K562 (cell line): Measurements from ENCODE around the gene ABCA1. TPM values are rescaled to one million over a fixed set of nuclear protein-coding genes. Genes with fewer than 3 reads are reported as not detected.
A peak's percentile ranks its signal among the peaks of the same experiment; 100 is the strongest.

Experiments
- CBX3 ChIP-seq, 2 experiments: IDR thresholded peaks; 1 replicate in 1 of 2; 2 replicates in 1 of 2; pipeline ENCODE4 v1.6.1; 2012; ENCODE audit warnings: inconsistent platforms in 2 of 2, low read length in 2 of 2, borderline replicate concordance in 1 of 2, control low read depth in 1 of 2
- CHD2 ChIP-seq: IDR thresholded peaks from 2 replicates; pipeline ENCODE4 v1.6.1; 2011; ENCODE audit warnings: low read depth, low read length
- GATA2 ChIP-seq: sonication (generic); formaldehyde crosslinking; IDR thresholded peaks from 2 replicates; pipeline ENCODE4 v1.4.0; 2020; ENCODE audit warnings: mild to moderate bottlenecking, missing genetic modification reagents
- HES1 ChIP-seq: fragments of 450-650 bp; IDR thresholded peaks from 2 replicates; pipeline ENCODE4 v1.6.1; 2016; ENCODE audit warnings: low read depth, mild to moderate bottlenecking, moderate library complexity
- HIVEP1 ChIP-seq: fragments of 250-450 bp; sonication (Bioruptor Pico); IDR thresholded peaks from 2 replicates; pipeline ENCODE4 v1.4.0; 2020; ENCODE audit warnings: mild to moderate bottlenecking
- HOMEZ ChIP-seq: fragments of 250-450 bp; sonication (Bioruptor Pico); IDR thresholded peaks from 2 replicates; pipeline ENCODE4 v1.4.0; 2020; ENCODE audit warnings: mild to moderate bottlenecking, moderate library complexity
- JUNB ChIP-seq: fragments of 450-650 bp; formaldehyde crosslinking; conservative IDR thresholded peaks from 2 replicates; pipeline ENCODE4 v1.4.0; 2020; ENCODE audit warnings: mild to moderate bottlenecking
- MEIS2 ChIP-seq: fragments of 450-650 bp; IDR thresholded peaks from 2 replicates; pipeline ENCODE4 v1.6.1; 2014; ENCODE audit warnings: mild to moderate bottlenecking; ENCODE audit not compliant: partially characterized antibody
- PHF8 ChIP-seq: fragments of 200-600 bp; sonication (generic); IDR thresholded peaks from 2 replicates; pipeline ENCODE4 v1.6.1; 2012; ENCODE audit warnings: mixed run types, mild to moderate bottlenecking, inconsistent platforms, low read length, moderate library complexity, borderline replicate concordance
- REST ChIP-seq, 2 experiments: fragments of 450-650 bp; formaldehyde crosslinking in 1 of 2; IDR thresholded peaks; 2 replicates each; pipeline versions ENCODE4 v1.4.0 to v1.6.1; 2014 to 2020; ENCODE audit warnings: mild to moderate bottlenecking in 2 of 2, borderline replicate concordance in 1 of 2, low read depth in 1 of 2
- SMARCE1 ChIP-seq: fragments of 450-650 bp; IDR thresholded peaks from 2 replicates; pipeline ENCODE4 v1.7.1; 2016; ENCODE audit warnings: mild to moderate bottlenecking
- ZNF395 ChIP-seq: fragments of 200-800 bp; sonication (Bioruptor generic); IDR thresholded peaks from 2 replicates; pipeline ENCODE4 v1.6.1; 2017; ENCODE audit warnings: missing genetic modification characterization, missing compliant biosample characterization
- ZNF589 ChIP-seq: fragments of 200-800 bp; sonication (Bioruptor generic); IDR thresholded peaks from 2 replicates; pipeline ENCODE4 v1.6.1; 2016; ENCODE audit warnings: low read depth, missing genetic modification characterization, missing compliant biosample characterization
- polyA plus RNA-seq, 8 experiments: library from polyadenylated mRNA; depleted of rRNA in 4 of 8; stranded (reverse) in 5 of 8; unstranded in 3 of 8; fragments of >200 nt; fragmentation: Nextera tagmentation in 2 of 8; fragmentation: Illumina TruSeq in 1 of 8; extraction: Ambion mirVana in 2 of 8; extraction: Trizol in 1 of 8; gene quantifications; 2 replicates each; pipeline versions ENCODE4 v1.2.1 to v1.2.3, GENCODE V29; 2011 to 2014; ENCODE audit warnings: inconsistent platforms in 1 of 8, missing spikeins in 1 of 8
- total RNA-seq, 7 experiments: library from RNA; depleted of rRNA in 6 of 7; stranded (reverse); fragments of >200 nt in 6 of 7; fragmentation: Illumina TruSeq in 2 of 7; extraction: Trizol in 2 of 7; gene quantifications; 2 replicates each; pipeline versions ENCODE4 v1.2.1 to v1.2.3, GENCODE V29; 2011 to 2021; ENCODE audit warnings: low replicate concordance in 1 of 7

ABCA1 gene
- total and polyA plus RNA-seq, 9 of the 15 experiments (the other 6 are each of a cell fraction or from before 2014, with no cell fraction given) = under 0.01 to 0.18 (median 0.02) TPM; not detected in 5

GRCh38 chr9:104774831-104775573, 153.0 kb downstream of the ABCA1 start (continued):
- peak; percentile 39; the same call in 1 of the 2 replicates for TF ChIP-seq REST (IDR thresholded peaks at IDR 0.05; ENCODE audit: borderline replicate concordance)
- no peak for TF ChIP-seq REST (CRISPR knock-in tag; IDR thresholded peaks at IDR 0.05; ENCODE audit: low read depth)
- TF ChIP-seq HOMEZ (CRISPR knock-in tag) = no peak
- peak; percentile 81 for TF ChIP-seq HES1
- peak in 1 of 2 experiments; percentile 30; a peak in 1 of 3 replicates for TF ChIP-seq CBX3 (IDR thresholded peaks at IDR 0.05; ENCODE audit: borderline replicate concordance in 1 of 2, low read length in 2 of 2)
- no peak for TF ChIP-seq CHD2
- TF ChIP-seq HIVEP1 = no peak
- peak; percentile 83 for TF ChIP-seq ZNF395 (CRISPR knock-in tag)
- TF ChIP-seq MEIS2 = peak; percentile 70
- TF ChIP-seq GATA2 (CRISPR knock-in tag) = peak; percentile 87
- no peak for TF ChIP-seq JUNB (CRISPR knock-in tag)
- no peak for TF ChIP-seq PHF8
- TF ChIP-seq ZNF589 (CRISPR knock-in tag) = peak; percentile 53; the same call in 1 of the 2 replicates
- TF ChIP-seq SMARCE1 = peak; percentile 89
